ENCODE measurements around the gene ZNF70. TPM values are rescaled to one million over a fixed set of nuclear protein-coding genes. Genes with fewer than 3 reads are reported as not detected.

The ZNF70 gene
- total RNA-seq, 1 experiment from 2014 or later = 5.4 TPM

GRCh38 chr22:23708270-23708669 is 42.6 kb downstream of the ZNF70 start:
- H3K9me3 ChIP-seq = no peaks in the 10 kb centered on the region
- H3K4me3 ChIP-seq (ENCODE audit: low read depth, low read length) = no peak overlapping the region
- Mint-ChIP-seq H3K4me1 (ENCODE audit: low read depth, unreplicated experiment) (no peaks in the 10 kb centered on the region), H3K9me3 (ENCODE audit: unreplicated experiment) (no peaks in the 10 kb centered on the region), H3K4me3 (ENCODE audit: unreplicated experiment) (no peak overlapping the region), H3K27ac (ENCODE audit: unreplicated experiment) (no peak overlapping the region), H3K27me3 (ENCODE audit: insufficient read depth, unreplicated experiment) (no peaks in the 10 kb centered on the region), H3K36me3 (ENCODE audit: insufficient read depth, unreplicated experiment) (peaks cover 86% of the 10 kb centered on the region)
- ChIA-PET CTCF (no interaction called here), POLR2A (no interaction called here)
- no peak for TF ChIP-seq CTCF (IDR thresholded peaks at IDR 0.05; ENCODE audit: insufficient read depth in 1 of 2, low read depth in 1 of 2, low read length in 1 of 2, severe bottlenecking in 1 of 2, unreplicated experiment in 1 of 2)
- no peaks in the 10 kb centered on the region for H3K4me1 ChIP-seq
- no peaks in the 10 kb centered on the region for H3K27me3 ChIP-seq (replicated peaks; ENCODE audit: control insufficient read depth, insufficient read depth, low read length)
- no TSS peak for BruUV-seq (replicated peaks)
- DNase-seq = no peak
- intact Hi-C loops (cut with micrococcal nuclease; ENCODE audit: unreplicated experiment) = no loop called here
- no peaks in the 10 kb centered on the region for H3K36me3 ChIP-seq (ENCODE audit: control insufficient read depth, insufficient read depth, low read length)

GRCh38 chr22:23705358-23705757 is 45.6 kb downstream of the ZNF70 start:
- ChIA-PET CTCF (no interaction called here), POLR2A (no interaction called here)
- Mint-ChIP-seq H3K4me3 (ENCODE audit: unreplicated experiment) (no peak overlapping the region), H3K9me3 (ENCODE audit: unreplicated experiment) (no peaks in the 10 kb centered on the region), H3K4me1 (ENCODE audit: low read depth, unreplicated experiment) (no peaks in the 10 kb centered on the region), H3K27ac (ENCODE audit: unreplicated experiment) (no peak overlapping the region), H3K36me3 (ENCODE audit: insufficient read depth, unreplicated experiment) (peaks cover 78% of the 10 kb centered on the region), H3K27me3 (ENCODE audit: insufficient read depth, unreplicated experiment) (no peaks in the 10 kb centered on the region)
- no peaks in the 10 kb centered on the region for H3K27me3 ChIP-seq (replicated peaks; ENCODE audit: control insufficient read depth, insufficient read depth, low read length)
- no peak for DNase-seq
- H3K36me3 ChIP-seq (ENCODE audit: control insufficient read depth, insufficient read depth, low read length) = no peaks in the 10 kb centered on the region
- no peak overlapping the region for H3K4me3 ChIP-seq (ENCODE audit: low read depth, low read length)
- no TSS peak for BruUV-seq (replicated peaks)
- no peak for TF ChIP-seq CTCF (IDR thresholded peaks at IDR 0.05; ENCODE audit: insufficient read depth in 1 of 2, low read depth in 1 of 2, low read length in 1 of 2, severe bottlenecking in 1 of 2, unreplicated experiment in 1 of 2)
- no peaks in the 10 kb centered on the region for H3K4me1 ChIP-seq
- intact Hi-C loops (cut with micrococcal nuclease; ENCODE audit: unreplicated experiment) = no loop called here
- no peaks in the 10 kb centered on the region for H3K9me3 ChIP-seq

- no peak overlapping the region for H3K27ac Mint-ChIP-seq (ENCODE audit: unreplicated experiment)
- intact Hi-C loops (cut with micrococcal nuclease; ENCODE audit: unreplicated experiment) = no loop called here
- Histone ChIP-seq H3K9me3 (no peaks in the 10 kb centered on the region), H3K27me3 (replicated peaks; ENCODE audit: control insufficient read depth, insufficient read depth, low read length) (no peaks in the 10 kb centered on the region), H3K36me3 (ENCODE audit: control insufficient read depth, insufficient read depth, low read length) (no peaks in the 10 kb centered on the region), H3K4me3 (ENCODE audit: low read depth, low read length) (no peak overlapping the region), H3K4me1 (no peaks in the 10 kb centered on the region)
- no peaks in the 10 kb centered on the region for H3K27me3 Mint-ChIP-seq (ENCODE audit: insufficient read depth, unreplicated experiment)
- no peak overlapping the region for H3K4me3 Mint-ChIP-seq (ENCODE audit: unreplicated experiment)
- TF ChIP-seq CTCF (IDR thresholded peaks at IDR 0.05; ENCODE audit: insufficient read depth in 1 of 2, low read depth in 1 of 2, low read length in 1 of 2, severe bottlenecking in 1 of 2, unreplicated experiment in 1 of 2) = no peak
- ChIA-PET CTCF (no interaction called here), POLR2A (no interaction called here)
- peaks cover 73% of the 10 kb centered on the region for H3K36me3 Mint-ChIP-seq (ENCODE audit: insufficient read depth, unreplicated experiment)
- no peaks in the 10 kb centered on the region for H3K4me1 Mint-ChIP-seq (ENCODE audit: low read depth, unreplicated experiment)
- DNase-seq = no peak
- no TSS peak for BruUV-seq (replicated peaks)
- no peaks in the 10 kb centered on the region for H3K9me3 Mint-ChIP-seq (ENCODE audit: unreplicated experiment)
Observed at GRCh38 chr22:23704829-23705228, 46.1 kb downstream of the ZNF70 start.

Measured in Caco-2 (cell line).